Stimulated activated CD8-positive, alpha-beta memory T cell treated with anti-CD3 and anti-CD28 coated beads, Interleukin-12 subunit alpha, Interleukin-12 subunit beta, amount 100 ng/mL, for 4 hours (primary cell): Measurements from ENCODE around the gene PDZD8.

Source experiments
- DNase-seq: peaks from one replicate; pipeline ENCODE4 v3.0.0-alpha.2; 2020; ENCODE audit warnings: low read depth

Gene PDZD8

GRCh38 chr10:117375360-117376178, at the start of gene PDZD8:
Gene PDZD8, minus strand, starts transcription at chr10:117375440. Its CDS starts 213 bp downstream, at chr10:117375227.
- DNase-seq = peak; percentile 92

- no peak for DNase-seq
These were observed 48.9 kb upstream of the PDZD8 start for GRCh38 chr10:117424171-117424570.

GRCh38 chr10:117421985-117422384, 46.7 kb upstream of the PDZD8 start:
- no peak for DNase-seq

GRCh38 chr10:117420768-117421167, 45.5 kb upstream of the PDZD8 start:
- no peak for DNase-seq

GRCh38 chr10:117419921-117420320, 44.7 kb upstream of the PDZD8 start:
- DNase-seq = no peak

GRCh38 chr10:117419159-117419558, 43.9 kb upstream of the PDZD8 start:
- DNase-seq = no peak

- no peak for DNase-seq
These were observed 42.9 kb upstream of the PDZD8 start for GRCh38 chr10:117418121-117418520.

GRCh38 chr10:117417196-117417595, 42.0 kb upstream of the PDZD8 start:
- no peak for DNase-seq

- DNase-seq = no peak
These were observed 38.8 kb upstream of the PDZD8 start for GRCh38 chr10:117413928-117414618.

GRCh38 chr10:117412469-117413010, 37.3 kb upstream of the PDZD8 start:
- no peak for DNase-seq

- DNase-seq = no peak
These were observed 36.5 kb upstream of the PDZD8 start for GRCh38 chr10:117411479-117412399.

GRCh38 chr10:117410557-117410956, 35.3 kb upstream of the PDZD8 start:
- DNase-seq = no peak

- no peak for DNase-seq
These were observed 34.5 kb upstream of the PDZD8 start for GRCh38 chr10:117409549-117410305.

GRCh38 chr10:117408436-117409384, 33.5 kb upstream of the PDZD8 start:
- DNase-seq = no peak

GRCh38 chr10:117405730-117406129, 30.5 kb upstream of the PDZD8 start:
- no peak for DNase-seq

GRCh38 chr10:117400329-117400728, 25.1 kb upstream of the PDZD8 start:
- no peak for DNase-seq

GRCh38 chr10:117399341-117400196, 24.3 kb upstream of the PDZD8 start:
- DNase-seq = no peak

- DNase-seq = no peak
These were observed 22.8 kb upstream of the PDZD8 start for GRCh38 chr10:117398029-117398428.
